Ramos (cell line): ENCODE data around the gene NADK.

Experiments
- in situ Hi-C: fragments of 300-500 bp; cut with MboI; formaldehyde crosslinking; loops from one replicate; pipeline ENCODE4 v1.14.3; 2022; ENCODE audit warnings: low sequenced_read_pairs; ENCODE audit not compliant: unreplicated experiment

NADK gene

DNA sequence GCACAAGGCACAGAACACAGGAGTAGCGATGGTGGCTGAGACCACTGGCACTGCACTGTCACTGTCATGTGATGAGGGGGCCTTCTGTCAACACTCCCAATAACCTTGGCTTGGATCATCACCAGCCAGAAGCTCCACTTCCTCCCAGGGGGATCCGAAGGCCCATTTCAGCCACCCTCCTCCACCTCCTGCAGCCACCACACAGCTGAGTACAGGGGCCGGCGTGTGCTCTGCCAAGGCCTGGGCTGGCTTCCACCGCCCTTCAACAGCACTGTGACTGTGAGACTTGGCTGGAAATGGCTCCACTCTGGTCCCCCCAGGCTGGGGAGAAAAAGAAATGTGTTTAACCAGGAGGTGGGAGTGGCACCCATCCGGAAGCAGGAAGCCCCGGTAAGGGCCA lies 9.9 kb upstream of the NADK start:
- in situ Hi-C loops: no loop called here

DNA sequence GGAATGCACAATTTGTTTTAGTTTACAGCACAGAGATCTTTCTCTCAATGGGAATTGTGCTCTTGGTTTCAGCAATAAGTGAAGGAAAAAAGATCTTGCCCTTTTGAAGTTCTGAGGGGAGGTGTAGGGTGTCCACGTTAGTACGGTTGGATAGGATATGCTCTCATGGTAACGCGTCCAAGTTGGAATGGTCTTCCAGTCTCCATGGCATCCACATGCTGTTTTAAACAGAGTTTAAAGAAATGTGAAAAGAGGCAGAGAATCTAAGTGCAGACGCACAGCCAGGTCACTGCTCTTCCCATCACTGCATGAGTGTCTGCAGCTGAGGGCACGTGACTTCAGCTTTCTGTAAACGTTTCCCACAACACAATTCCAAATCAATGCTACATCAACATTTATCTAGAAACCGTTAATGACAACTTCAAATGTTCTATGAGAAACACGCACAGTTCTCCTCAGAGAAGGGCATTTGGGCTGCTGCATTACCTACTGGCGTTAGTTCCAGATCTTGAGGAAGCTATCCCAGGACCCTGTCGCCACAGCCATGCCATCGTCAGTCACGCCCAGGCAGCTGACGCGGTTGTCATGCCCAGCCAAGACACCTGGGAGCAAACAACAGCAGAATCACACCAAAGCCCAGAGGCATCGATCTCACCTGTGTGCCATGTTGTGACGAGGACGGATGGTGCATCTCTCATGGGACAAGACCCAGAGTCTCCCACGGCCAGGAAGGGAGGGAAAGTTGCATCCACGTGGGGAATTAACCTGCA lies 8.8 kb upstream of the NADK start:
- in situ Hi-C loops: no loop called here

DNA sequence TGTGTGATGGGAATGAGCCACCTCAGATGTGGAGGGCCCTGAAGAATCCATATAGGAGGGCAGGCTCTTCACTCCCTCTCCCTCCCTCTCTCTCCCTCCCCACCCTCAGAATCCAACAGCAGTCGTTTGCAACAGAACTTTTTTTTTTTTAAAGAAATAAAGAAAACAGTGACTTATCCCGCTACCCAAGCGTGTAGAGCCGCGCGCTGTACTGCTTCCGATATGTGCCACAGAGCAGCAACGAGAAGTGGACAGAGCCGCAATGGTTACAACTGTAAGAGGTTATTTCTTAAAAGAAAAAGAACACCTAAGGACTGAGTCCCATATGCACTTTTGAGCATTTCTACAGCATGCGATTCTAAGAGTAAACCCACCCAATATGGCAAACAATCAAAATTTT lies 7.4 kb upstream of the NADK start:
- in situ Hi-C loops: no loop called here

DNA sequence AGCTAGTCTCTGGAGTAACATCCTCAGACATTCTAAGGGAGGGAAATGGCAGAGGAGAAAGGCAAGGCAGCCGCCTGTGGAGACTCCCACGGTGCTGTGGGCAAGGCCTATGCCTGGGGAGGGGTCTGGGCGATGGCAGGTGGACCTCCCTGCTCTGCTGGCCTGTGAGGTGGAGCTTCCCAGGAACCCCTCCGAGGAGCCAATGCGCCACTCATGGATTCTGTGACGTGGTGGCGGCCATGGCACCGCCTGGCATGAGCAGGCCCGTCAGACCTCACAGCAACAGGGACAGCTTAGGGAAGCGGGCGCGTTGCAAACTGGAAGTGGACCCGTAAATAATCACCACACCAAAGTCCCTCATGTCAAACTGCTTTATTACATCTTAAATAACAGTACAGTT lies 6.7 kb upstream of the NADK start:
- in situ Hi-C loops: no loop called here

DNA sequence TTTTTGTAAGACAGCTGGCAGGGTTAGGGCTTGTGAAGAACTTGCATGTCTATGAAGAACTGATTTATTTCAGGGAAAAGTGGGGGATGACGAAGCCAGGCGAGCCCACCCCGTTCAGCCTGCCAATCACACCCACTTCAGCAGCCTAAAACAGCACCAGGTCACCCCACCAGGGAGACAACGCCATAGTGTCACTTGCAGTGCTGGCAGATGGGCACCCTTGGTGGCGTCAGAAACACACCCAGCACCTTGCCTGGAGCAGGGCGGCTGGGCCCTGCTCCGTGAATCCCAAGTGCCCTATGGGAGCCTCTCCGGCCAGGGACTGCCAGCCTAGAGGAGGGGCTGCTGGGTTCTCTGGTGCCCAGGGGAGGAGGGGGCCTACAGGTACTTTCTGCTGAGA lies 5.0 kb upstream of the NADK start:
- in situ Hi-C loops: no loop called here

DNA sequence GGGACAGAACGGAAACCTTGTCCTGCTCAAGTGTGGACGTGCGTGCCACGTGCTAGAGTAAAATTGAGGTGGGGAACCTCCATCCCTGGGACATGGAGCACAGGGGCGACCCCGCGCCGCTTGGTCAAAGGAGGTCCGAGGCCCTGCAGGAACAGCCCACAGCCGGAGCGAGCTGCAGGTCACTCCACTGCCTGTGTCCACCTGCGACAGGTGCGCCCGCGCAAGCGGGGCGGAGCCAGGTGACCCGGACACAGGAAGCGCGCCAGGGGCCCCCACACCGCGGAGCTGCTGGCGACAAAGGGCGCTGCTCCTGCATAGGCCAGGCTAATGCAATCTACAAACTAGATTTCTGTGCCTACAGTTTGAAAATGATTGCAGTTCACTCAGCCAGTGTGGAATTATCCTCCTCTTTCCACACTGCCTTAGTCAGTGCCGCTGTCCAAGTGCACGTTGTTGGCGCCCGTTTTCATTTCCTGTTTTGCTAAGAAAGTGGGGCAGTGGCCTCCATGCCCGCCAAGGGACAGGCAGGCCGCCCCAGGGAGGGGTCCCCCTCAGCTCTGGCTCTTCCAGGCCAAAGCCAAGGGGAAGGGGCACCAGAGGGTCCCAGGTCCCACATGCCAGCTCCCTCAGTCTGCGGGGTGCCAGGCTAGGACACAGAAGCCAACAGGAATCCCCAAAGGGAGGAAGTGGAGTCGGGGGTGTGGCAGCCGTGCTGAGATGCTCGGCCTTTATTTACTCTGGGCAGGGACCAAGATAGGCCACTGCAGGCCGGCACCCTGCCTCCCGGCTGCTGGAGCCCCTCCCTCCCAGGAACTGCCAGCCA lies 4.3 kb upstream of the NADK start:
- in situ Hi-C loops: no loop called here

DNA sequence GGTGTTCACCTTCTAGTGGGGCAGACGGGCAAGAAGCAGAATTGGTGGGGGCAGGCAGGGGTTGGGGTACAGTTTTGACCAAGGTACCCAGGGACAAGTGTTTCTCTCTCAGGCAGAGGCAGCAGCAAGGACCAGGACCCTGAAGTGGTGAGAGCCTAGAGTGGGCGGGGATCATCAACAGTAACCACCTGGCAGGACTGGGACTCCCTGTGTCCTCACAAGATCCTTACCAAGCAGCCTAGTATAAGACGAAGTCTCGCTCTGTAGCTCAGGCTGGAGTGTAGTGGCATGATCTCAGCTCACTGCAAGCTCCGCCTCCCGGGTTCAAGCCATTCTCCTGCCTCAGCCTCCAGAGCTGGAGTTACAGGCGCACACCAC lies 3.2 kb upstream of the NADK start:
- in situ Hi-C loops: no loop called here

DNA sequence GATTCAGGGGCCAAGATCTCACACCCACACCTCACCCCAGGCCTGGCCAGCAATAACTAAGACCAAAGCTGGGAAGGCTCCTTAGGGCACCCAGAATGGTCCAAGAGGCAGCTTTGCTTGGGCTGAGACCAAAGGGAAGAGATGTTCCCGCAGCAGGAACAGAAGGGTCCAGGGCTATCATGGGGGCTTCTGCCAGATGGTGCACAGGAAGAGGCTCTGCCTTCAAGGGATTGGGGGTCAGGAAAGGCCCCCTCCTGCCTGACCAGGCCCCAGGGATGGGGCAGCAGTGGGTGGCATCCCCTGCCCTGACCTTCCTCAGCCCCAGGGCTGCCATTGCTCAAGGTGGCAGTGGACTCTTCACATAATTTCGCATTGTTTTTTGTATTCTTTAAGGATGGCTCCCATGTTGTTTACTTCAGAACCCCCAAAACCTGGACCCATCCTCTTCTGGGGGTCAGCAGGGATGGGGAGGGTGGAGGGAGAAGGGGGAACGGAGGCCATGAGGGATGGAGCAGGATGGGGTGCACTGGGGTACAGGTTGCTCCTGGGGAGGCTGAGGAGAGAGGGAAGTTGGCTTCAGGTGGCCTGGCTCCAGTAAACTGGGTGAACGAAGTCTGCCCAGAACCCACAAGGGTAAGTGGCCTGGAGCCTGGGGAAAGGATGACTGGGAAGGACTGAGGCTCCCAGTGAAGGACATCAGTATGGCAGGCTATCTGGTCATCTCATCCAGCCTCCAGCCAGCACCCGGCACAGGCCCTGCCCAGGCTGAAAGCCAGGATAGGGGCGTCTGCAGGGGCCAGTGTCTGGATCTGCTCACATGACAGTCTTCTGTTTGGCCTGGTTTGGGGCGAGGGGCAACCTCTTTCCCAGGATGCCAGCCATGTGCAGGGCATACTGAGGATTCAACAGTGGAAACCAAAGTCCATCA lies 2.6 kb upstream of the NADK start:
- in situ Hi-C loops: no loop called here

DNA sequence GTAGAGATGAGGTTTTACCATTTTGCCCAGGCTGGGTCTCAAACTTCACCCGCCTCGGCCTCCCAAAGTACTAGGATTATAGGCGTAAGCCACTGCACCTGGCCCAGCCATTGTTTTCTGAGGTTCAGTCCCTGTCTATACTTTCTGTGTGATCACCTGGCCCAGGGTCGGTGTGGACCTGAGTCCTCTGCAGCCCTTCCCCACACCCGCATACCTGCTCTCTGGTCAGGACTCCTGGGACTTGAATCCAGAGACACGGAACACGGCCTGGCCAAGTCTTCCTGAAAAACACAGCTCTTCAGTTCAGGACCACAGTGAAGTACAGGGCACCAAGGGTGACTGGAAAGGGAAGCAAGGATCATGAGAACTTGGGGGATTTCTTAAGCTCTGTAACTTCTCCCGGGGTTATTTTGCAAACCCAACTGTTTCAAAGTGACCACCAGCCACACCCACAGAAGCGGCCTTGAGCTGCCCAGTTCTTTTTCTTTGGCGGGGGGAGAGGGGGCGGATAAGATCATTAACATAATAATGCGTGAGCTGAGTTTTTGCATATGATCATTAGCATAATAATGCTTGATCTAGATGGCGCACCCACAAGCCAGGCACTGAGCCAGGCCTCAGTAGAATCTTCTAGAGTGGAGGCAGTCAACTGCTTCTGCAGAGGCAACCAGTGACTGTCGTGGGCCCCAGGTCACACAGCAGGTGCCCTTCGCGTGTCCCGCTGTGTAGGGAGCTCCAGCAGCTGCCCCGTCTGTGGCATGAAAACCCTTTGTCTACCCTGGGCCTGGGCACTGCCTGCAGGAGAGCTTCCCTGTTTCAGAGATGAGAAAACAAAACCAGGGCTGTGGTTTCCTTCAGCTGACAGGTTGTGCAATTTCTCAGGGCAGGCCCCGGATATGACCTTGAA lies 1.7 kb upstream of the NADK start:
- in situ Hi-C loops: no loop called here

DNA sequence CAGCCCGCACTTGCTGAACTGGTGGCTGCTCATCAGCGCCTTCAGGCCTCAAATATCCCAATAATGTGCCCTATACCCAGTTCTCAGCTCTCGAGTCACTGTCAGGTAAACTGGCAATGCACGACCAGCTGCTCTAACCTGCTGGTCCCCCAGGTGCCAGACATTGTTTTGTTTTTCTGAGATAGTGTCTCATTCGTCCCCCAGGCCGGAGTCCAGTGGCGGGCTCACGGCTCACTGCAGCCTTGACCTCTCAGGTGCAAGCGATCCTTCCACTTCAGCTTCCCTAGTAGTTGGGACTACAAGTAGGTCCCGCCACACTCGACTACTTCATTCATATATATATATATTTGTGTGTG lies 1.0 kb upstream of the NADK start:
- in situ Hi-C loops: no loop called here

DNA sequence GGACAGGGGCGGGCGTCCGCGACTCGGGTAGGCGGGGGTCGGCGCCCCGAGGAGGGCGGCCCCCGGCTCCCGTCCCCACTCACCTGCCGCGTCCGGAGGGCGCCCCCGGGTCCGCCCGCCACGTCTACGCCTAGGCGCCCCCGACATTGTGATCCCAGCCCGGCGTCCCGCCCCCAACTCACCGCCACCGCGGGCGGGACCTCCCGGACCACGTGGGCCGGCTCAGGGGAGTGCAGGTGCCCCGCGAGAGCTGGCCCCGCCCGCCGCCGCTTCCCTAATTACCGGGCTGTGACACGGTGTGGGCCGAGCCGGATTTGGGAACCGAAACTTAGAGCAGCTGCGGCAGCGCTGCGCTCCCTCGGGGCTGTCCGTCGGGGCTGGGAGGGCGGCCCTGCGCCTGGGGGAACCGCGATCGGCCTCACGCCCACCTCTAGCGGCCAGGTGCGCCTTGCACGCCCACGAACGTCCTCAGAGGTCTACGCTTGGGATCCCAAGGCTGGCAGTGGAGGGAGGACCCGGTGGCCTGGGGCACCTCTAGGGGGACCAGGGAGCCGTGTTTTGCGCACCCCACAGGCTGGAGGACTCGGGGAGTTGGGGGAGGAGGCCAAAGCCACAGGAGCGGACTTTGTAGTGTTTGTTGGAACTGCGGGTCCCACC lies 521 bp upstream of the NADK start:
- in situ Hi-C loops: no loop called here

DNA sequence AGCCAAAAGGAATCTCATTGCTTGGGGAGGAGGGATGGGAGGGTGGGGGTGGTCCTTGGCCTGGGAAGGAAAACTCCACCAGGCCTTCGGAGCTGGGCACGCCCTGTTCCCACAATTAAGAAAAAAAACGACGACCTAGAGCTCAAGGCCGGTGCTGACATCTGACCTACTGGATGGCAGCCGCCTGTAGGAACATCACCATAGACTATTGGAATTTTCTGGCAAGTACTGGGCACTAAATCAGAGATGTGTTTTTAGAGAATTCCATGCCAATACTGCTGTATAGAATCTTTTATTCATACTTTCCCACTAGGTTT lies 729 bp downstream of the NADK start:
- in situ Hi-C loops: no loop called here

DNA sequence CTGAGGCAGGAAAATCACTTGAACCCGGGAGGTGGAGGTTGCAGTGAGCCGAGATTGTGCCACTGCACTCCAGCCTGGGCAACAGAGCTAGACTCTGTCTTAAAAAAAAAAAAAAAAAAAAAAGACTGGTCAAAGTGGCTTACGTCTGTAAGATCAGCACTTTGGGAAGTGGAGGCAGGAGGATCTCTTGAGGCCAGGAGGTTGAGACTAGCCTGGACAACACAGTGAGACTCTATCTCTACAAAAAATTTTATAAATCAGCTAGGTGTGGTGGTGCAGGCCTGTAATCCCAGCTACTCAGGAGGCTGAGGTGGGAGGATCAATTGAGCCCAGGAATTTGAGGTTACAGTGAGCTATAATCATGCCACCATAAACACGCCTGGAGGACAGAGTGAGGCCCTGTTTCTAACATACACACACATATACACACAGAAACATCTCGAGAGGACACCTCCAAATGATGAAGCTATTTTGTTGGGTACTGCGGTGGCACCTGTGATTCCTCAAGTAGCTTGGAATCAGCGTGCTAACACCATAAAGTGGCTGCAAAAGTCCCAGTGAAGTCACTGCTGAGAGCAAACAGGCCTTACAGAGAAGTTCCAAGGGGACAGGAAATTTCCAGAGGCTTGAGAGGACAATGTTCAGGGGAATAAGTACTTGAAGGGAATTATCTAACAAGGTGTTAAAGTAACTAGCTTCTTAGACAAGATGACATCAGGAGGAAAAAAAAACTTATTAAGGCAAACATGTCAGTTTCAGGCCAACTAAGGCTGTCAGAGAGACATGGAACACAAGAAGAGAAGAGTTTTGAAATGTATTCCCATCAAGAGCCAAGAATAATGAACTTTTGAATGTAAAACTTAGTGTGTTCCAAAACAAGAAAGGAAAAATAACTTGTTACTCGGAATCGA lies 1.3 kb downstream of the NADK start:
- in situ Hi-C loops: no loop called here

DNA sequence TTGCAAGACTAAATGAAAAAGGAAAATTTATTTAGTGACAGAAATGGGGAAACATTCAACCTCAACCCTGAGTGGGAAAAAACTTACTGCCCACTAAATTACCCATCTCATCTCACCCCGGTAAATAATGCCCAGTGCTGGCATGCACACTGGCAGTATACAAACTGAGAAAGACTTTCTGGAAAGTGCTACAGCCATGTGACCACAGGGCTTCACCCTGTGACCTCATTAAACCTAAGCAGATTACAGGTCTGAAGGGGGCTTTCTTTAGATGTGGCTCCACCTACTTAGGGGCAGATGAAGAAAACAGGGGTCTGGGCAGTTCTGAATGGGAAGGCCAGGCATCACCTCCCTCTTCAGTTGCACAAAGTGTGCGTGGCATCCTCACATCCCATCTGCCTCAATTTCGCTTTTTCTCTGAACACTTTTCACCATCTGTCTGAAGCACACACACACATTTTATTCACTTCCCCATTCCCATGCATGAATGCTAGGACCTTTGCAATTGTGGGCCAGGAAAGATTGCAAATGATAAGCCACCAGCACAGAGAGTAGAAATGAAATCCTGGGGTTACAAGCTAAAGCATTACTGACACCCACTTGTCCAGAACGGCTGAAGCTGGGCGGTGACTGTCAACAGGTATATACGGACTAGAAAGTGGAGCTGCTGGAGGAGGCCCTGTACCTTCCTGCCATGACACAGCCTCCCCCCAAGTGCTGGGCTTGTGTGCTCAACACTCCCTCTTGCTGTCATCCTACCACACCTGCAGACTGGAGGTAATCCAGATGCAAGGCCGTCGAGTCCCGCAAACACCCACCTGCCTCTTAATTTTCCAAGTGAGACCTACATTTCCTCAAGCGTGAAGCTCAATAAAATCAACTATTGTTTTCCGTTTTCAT lies 2.7 kb downstream of the NADK start:
- in situ Hi-C loops: no loop called here

DNA sequence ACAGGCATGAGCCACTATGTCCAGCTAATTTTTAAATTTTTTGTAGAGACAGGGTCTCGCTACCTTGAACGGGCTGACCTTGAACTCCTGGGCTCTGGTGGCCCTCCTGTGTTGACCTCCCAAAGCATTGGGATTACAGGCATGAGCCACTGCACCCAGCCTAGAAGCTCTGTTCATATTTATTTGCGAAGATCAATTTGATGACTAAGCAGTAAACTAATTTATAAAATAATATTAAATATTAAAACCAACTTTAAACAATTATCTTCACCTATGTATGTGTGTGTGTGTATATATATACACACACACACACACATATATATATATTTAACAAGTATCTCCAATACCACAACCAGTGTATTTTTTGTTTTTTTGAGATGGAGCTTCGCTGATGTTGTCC lies 4.4 kb downstream of the NADK start:
- in situ Hi-C loops: no loop called here

DNA sequence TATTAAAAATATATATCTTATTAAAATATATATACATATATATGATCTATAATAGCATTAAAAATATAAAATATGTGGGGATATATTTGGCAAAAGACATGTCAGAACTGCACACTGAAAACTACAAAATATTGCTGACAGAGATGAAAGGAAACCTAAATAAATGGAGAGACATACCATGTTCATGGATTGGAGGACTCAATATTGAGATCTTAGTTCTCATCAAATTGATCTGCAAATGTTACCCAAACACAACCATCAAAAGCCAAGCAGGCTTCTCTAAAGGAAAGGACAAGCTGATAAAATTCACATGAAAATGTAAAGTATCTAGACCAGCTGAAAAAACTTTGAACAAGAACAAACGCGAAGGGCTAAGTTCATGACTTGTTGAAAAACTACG lies 7.2 kb downstream of the NADK start:
- in situ Hi-C loops: no loop called here

DNA sequence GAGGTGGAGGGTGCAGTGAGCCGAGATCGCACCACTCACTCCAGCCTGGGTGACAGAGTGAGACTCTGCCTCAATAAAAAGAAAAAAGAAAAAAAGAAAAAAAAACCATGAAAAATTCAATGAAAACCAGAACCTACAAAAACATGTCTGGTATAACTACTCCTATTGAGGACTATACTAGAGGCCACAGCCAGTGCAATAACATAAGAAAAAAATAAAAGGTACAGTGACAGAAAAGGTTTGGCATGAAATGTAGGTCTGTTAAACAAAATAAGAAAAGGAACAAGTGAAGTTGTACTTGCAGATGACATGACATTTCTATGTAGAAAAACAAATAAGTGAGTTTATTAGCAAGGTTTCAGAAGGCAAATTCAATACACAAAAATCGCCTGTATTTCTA lies 8.2 kb downstream of the NADK start:
- in situ Hi-C loops: no loop called here
